Tongue (tissue), 2 donors: Measurements from ENCODE around the gene BNIP2. TPM values are rescaled to one million over a fixed set of nuclear protein-coding genes. Genes with fewer than 3 reads are reported as not detected.

Experiments used
- DNase-seq: peaks from one replicate; pipeline ENCODE4 v3.0.0-alpha.2; 2015
- total RNA-seq: library from RNA; depleted of rRNA; stranded (reverse); fragments of >200 nt; gene quantifications from one replicate; pipeline ENCODE4 v1.2.3, GENCODE V29; 2014

BNIP2 gene
- total RNA-seq, 1 donor from 2014 or later: 126 TPM

GRCh38 chr15:59622289-59622688, 66.8 kb downstream of the BNIP2 start:
- no peak for DNase-seq

- no peak for DNase-seq
Observed at GRCh38 chr15:59618406-59618805, 70.7 kb downstream of the BNIP2 start.

GRCh38 chr15:59616379-59616778, 72.7 kb downstream of the BNIP2 start:
- DNase-seq: no peak

GRCh38 chr15:59615661-59616060, 73.5 kb downstream of the BNIP2 start:
- no peak for DNase-seq

GRCh38 chr15:59614153-59614552, 75.0 kb downstream of the BNIP2 start:
- DNase-seq: no peak

GRCh38 chr15:59611276-59612260, 77.6 kb downstream of the BNIP2 start, which contains the start of gene GCNT3:
Gene GCNT3, plus strand, starts transcription at chr15:59611783. Its CDS starts 6,456 bp downstream, at chr15:59618239.
- DNase-seq: no peak

GRCh38 chr15:59609730-59610712, 79.1 kb downstream of the BNIP2 start:
- DNase-seq: no peak

Other genes starting within 250 kb of the BNIP2 start
- 5.3 TPM for gene GCNT3, start 77.5 kb downstream of the BNIP2 start, total RNA-seq
- gene GTF2A2, start 31.8 kb downstream of the BNIP2 start, total RNA-seq: 43.6 TPM